A549 (cell line): Measurements from ENCODE around the gene ZNF697. TPM values are rescaled to one million over a fixed set of nuclear protein-coding genes. Genes with fewer than 3 reads are reported as not detected.

Source experiments
- ATAC-seq, 2 experiments: fragments of 200-7000 bp in 1 of 2; fragments of >200 bp in 1 of 2; cut with Nextera tagmentation in 1 of 2; cut with Tn5 transposase in 1 of 2; 3 replicates each; pipeline versions ENCODE4 v1.8.0 to v1.9.1; 2018 to 2020; ENCODE audit warnings: mild to moderate bottlenecking in 1 of 2, moderate library complexity in 1 of 2
- CTCF ChIA-PET: fragments of 300-600 bp; sonication (Branson Sonifier 250); formaldehyde crosslinking; extraction: SDS; loops from one replicate; lab custom pipeline; 2021; ENCODE audit warnings: antibody characterized with exemption, inconsistent platforms; lab: Yijun Ruan, JAX
- POLR2A ChIA-PET: fragments of 350-600 bp; formaldehyde crosslinking; extraction: SDS; loops from one replicate; lab custom pipeline; 2021; ENCODE audit warnings: antibody characterized with exemption, inconsistent platforms; lab: Yijun Ruan, JAX
- DNase-seq, 2 experiments: peaks; one replicate each; pipeline versions ENCODE4 v3.0.0 to v3.0.0-alpha.2; 2011 to 2016; ENCODE audit warnings: low read depth in 1 of 2, low spot score in 1 of 2
- FAIRE-seq: peaks from 2 replicates; lab custom pipeline; 2011; peaks lifted over from hg19 to GRCh38; lab: Jason Lieb, UNC
- H3K27ac ChIP-seq, 2 experiments: fragments of >200 bp; sonication (Bioruptor Twin); formaldehyde crosslinking; 3 replicates each; pipeline ENCODE4 v1.5.1; 2016 to 2017
- H3K4me1 ChIP-seq: fragments of >200 bp; sonication (Bioruptor Twin); formaldehyde crosslinking; 3 replicates; pipeline ENCODE4 v1.6.1; 2016
- H3K4me2 ChIP-seq: fragments of >200 bp; sonication (Bioruptor Twin); formaldehyde crosslinking; 3 replicates; pipeline ENCODE4 v1.6.1; 2016
- H3K4me3 ChIP-seq: fragments of >200 bp; sonication (Bioruptor Twin); formaldehyde crosslinking; 3 replicates; pipeline ENCODE4 v1.5.1; 2016
- H3K9me3 ChIP-seq: fragments of >200 bp; sonication (Bioruptor Twin); formaldehyde crosslinking; 3 replicates; pipeline ENCODE4 v1.6.1; 2016
- CEBPB ChIP-seq, 2 experiments: fragments of >200 bp in 1 of 2; sonication (Bioruptor Twin) in 1 of 2; formaldehyde crosslinking in 1 of 2; IDR thresholded peaks; 2 replicates each; pipeline ENCODE4 v1.6.1; 2012 to 2016
- CHD2 ChIP-seq: fragments of 150-350 bp; IDR thresholded peaks from 2 replicates; pipeline ENCODE4 v1.6.1; 2014; ENCODE audit warnings: low read length; ENCODE audit not compliant: partially characterized antibody
- CHD4 ChIP-seq: fragments of 200-600 bp; sonication (generic); IDR thresholded peaks from 2 replicates; pipeline ENCODE4 v1.6.1; 2016; ENCODE audit warnings: antibody characterized with exemption, mild to moderate bottlenecking, borderline replicate concordance
- CTCF ChIP-seq: fragments of >200 bp; sonication (Bioruptor Twin); formaldehyde crosslinking; IDR thresholded peaks from 3 replicates; pipeline ENCODE4 v1.5.1; 2016
- E2F6 ChIP-seq: IDR thresholded peaks from 2 replicates; pipeline ENCODE4 v1.6.1; 2012; ENCODE audit warnings: low read depth, borderline replicate concordance
- EP300 ChIP-seq, 2 experiments: fragments of >200 bp; sonication (Bioruptor Twin); formaldehyde crosslinking; IDR thresholded peaks; 2 replicates in 1 of 2; 3 replicates in 1 of 2; pipeline ENCODE4 v1.6.1; 2016 to 2017
- FOSL2 ChIP-seq, 2 experiments: fragments of 450-650 bp in 1 of 2; fragments of >200 bp in 1 of 2; sonication (Bioruptor Twin) in 1 of 2; formaldehyde crosslinking; IDR thresholded peaks; 2 replicates each; pipeline versions ENCODE4 v1.5.0 to v1.6.1; 2016 to 2020; ENCODE audit warnings: mild to moderate bottlenecking in 1 of 2, moderate library complexity in 1 of 2
- GATA3 ChIP-seq: IDR thresholded peaks from 2 replicates; pipeline ENCODE4 v1.6.1; 2012; ENCODE audit warnings: borderline replicate concordance
- HEYL ChIP-seq: fragments of 250-450 bp; sonication (Bioruptor Pico); IDR thresholded peaks from 2 replicates; pipeline ENCODE4 v1.8.0; 2021; ENCODE audit warnings: mild to moderate bottlenecking, moderate library complexity
- HOXB13 ChIP-seq: fragments of 250-450 bp; sonication (Bioruptor Pico); IDR thresholded peaks from 2 replicates; pipeline ENCODE4 v1.5.0; 2020; ENCODE audit warnings: low read depth, mild to moderate bottlenecking, moderate library complexity
- HOXB5 ChIP-seq: fragments of 250-450 bp; sonication (Bioruptor Pico); IDR thresholded peaks from 2 replicates; pipeline ENCODE4 v1.5.0; 2020; ENCODE audit warnings: mild to moderate bottlenecking, moderate library complexity
- MAX ChIP-seq: IDR thresholded peaks from 2 replicates; pipeline ENCODE4 v1.6.1; 2012
- MAZ ChIP-seq: fragments of 150-350 bp; IDR thresholded peaks from 2 replicates; pipeline ENCODE4 v1.6.1; 2014; ENCODE audit warnings: antibody characterized with exemption, low read depth, low read length, borderline replicate concordance
- PHF8 ChIP-seq: fragments of 200-600 bp; sonication (generic); IDR thresholded peaks from 2 replicates; pipeline ENCODE4 v1.6.1; 2016; ENCODE audit warnings: low read depth, mild to moderate bottlenecking, antibody characterized with exemption, moderate library complexity, borderline replicate concordance
- RARB ChIP-seq: fragments of 250-450 bp; sonication (Bioruptor Pico); IDR thresholded peaks from 2 replicates; pipeline ENCODE4 v1.8.0; 2021; ENCODE audit warnings: mild to moderate bottlenecking, moderate library complexity
- REST ChIP-seq: fragments of 200-600 bp; sonication (generic); IDR thresholded peaks from 2 replicates; pipeline ENCODE4 v1.6.1; 2016; ENCODE audit warnings: antibody characterized with exemption, mild to moderate bottlenecking, moderate library complexity
- RFX5 ChIP-seq: fragments of 450-650 bp; IDR thresholded peaks from 2 replicates; pipeline ENCODE4 v1.7.1; 2014; ENCODE audit warnings: antibody characterized with exemption, mild to moderate bottlenecking, moderate library complexity
- RNF2 ChIP-seq: fragments of 200-600 bp; sonication (generic); IDR thresholded peaks from 2 replicates; pipeline ENCODE4 v1.6.1; 2016; ENCODE audit warnings: low read depth, mild to moderate bottlenecking, antibody characterized with exemption, moderate library complexity, borderline replicate concordance
- SREBF2 ChIP-seq: fragments of 450-650 bp; IDR thresholded peaks from 2 replicates; pipeline ENCODE4 v1.6.1; 2014; ENCODE audit warnings: mild to moderate bottlenecking, moderate library complexity
- TFCP2L1 ChIP-seq: fragments of 250-450 bp; sonication (Bioruptor Pico); IDR thresholded peaks from 2 replicates; pipeline ENCODE4 v1.5.0; 2021; ENCODE audit warnings: mild to moderate bottlenecking
- USF2 ChIP-seq: fragments of 450-650 bp; IDR thresholded peaks from 2 replicates; pipeline ENCODE4 v1.6.1; 2014; ENCODE audit warnings: antibody characterized with exemption
- ZC3H11A ChIP-seq: fragments of 450-650 bp; IDR thresholded peaks from 2 replicates; pipeline ENCODE4 v1.6.1; 2014; ENCODE audit warnings: antibody characterized with exemption, mild to moderate bottlenecking
- ZFP36 ChIP-seq: fragments of 450-650 bp; IDR thresholded peaks from 2 replicates; pipeline ENCODE4 v1.6.1; 2014; ENCODE audit warnings: borderline replicate concordance; ENCODE audit not compliant: partially characterized antibody
- ZSCAN20 ChIP-seq: fragments of 250-450 bp; sonication (Bioruptor Pico); IDR thresholded peaks from 2 replicates; pipeline ENCODE4 v1.8.0; 2022; ENCODE audit warnings: mild to moderate bottlenecking, moderate library complexity
- WGBS: methylation state at CpG from one replicate; pipeline ENCODE4 v1.1.6; 2017; ENCODE audit errors: missing lambda C conversion rate; 5-methylcytosine and 5-hydroxymethylcytosine counted together
- polyA plus RNA-seq, 4 experiments: library from polyadenylated mRNA; depleted of rRNA in 3 of 4; stranded (reverse); fragments of >200 nt; fragmentation: RNase III in 1 of 4; extraction: RNeasy Plus Mini Kit Qiagen cat#74134 plus additional on column Dnase treatment in 1 of 4; gene quantifications; 2 replicates in 3 of 4; 3 replicates in 1 of 4; pipeline ENCODE4 v1.2.3, GENCODE V29; 2011 to 2017
- TF ChIP-seq, protein P1 (sequence below): fragments of >200 bp; sonication (Bioruptor Twin); formaldehyde crosslinking; IDR thresholded peaks from 2 replicates; pipeline ENCODE4 v1.6.1; 2016

The ZNF697 gene
- polyA plus RNA-seq, 2 of the 4 experiments (the other 2 are of a cell fraction): 2.2 to 2.6 TPM

DNA sequence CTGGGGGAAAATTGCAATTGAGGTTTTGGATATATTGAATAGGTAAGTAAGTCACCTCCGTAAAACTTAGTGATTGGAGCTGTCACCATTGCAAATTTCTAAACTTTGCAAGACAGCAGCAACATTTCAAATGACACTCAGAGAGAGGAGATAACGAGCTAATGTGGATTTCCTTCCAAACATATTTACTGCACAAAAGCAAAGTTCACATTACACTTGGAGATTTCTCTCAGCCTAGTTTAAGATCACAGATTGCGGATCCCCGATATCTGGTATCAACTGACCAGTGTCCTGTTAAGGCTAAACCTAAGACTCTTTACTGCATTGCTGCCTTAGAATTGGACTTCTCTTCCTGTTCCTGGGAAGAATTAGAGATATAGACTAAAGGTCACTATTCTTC lies 47.5 kb downstream of the ZNF697 start:
- TF ChIP-seq FOSL2 (IDR thresholded peaks at IDR 0.05) (no peak), FOSL2 (CRISPR knock-in tag; IDR thresholded peaks at IDR 0.05) (no peak), RFX5 (no peak), CHD2 (no peak), GATA3 (no peak), ZSCAN20 (CRISPR knock-in tag) (no peak), PHF8 (no peak), E2F6 (no peak), REST (no peak), HEYL (no peak), RARB (CRISPR knock-in tag) (no peak), MAZ (no peak), CTCF (no peak), EP300 (IDR thresholded peaks at IDR 0.05) (no peak), ZC3H11A (no peak), CHD4 (no peak), ZFP36 (no peak), USF2 (no peak), SREBF2 (no peak)
- ATAC-seq (no peak), FAIRE-seq (no peak), DNase-seq (no peak)
- ChIA-PET POLR2A (no interaction called here), CTCF (interaction anchor here (0.9 to 2.2 kb wide), 4 partner anchors 9 to 228 kb away, joined by 3 to 8 read pairs (median 4); no protein-coding TSS in a partner anchor)
- H3K4me1 ChIP-seq: no peaks in the 10 kb centered on the region
- H3K27ac ChIP-seq: no peak overlapping the region
- no peaks in the 10 kb centered on the region for H3K9me3 ChIP-seq
- 83% methylated on average over 4 of the region's 4 CpGs for WGBS
- H3K4me3 ChIP-seq: no peak overlapping the region
- H3K4me2 ChIP-seq: no peak overlapping the region

- no peak overlapping the region for H3K4me3 ChIP-seq
- ChIA-PET CTCF (interaction anchor here (1.2 to 1.3 kb wide), 2 partner anchors 10 to 16 kb away, joined by 4 read pairs; no protein-coding TSS in a partner anchor), POLR2A (no interaction called here)
- TF ChIP-seq TFCP2L1 (CRISPR knock-in tag): no peak
- TF ChIP-seq RNF2: no peak
- no peak for TF ChIP-seq MAX
- no peak for TF ChIP-seq HOXB13 (CRISPR knock-in tag)
- no peak for TF ChIP-seq CEBPB (IDR thresholded peaks at IDR 0.05)
- TF ChIP-seq, protein P1, sequence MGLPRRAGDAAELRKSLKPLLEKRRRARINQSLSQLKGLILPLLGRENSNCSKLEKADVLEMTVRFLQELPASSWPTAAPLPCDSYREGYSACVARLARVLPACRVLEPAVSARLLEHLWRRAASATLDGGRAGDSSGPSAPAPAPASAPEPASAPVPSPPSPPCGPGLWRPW: no peak
- no peak for TF ChIP-seq REST
- TF ChIP-seq HOXB5 (CRISPR knock-in tag): no peak
- H3K9me3 ChIP-seq: no peaks in the 10 kb centered on the region
- DNase-seq: no peak
- H3K27ac ChIP-seq: no peak overlapping the region
- WGBS: 4% methylated on average over 2 of the region's 2 CpGs
- H3K4me1 ChIP-seq: no peaks in the 10 kb centered on the region
- no peak for FAIRE-seq
- no peak overlapping the region for H3K4me2 ChIP-seq
- ATAC-seq: no peak
Measured at GRCh38 chr1:119595606-119596005, 52.5 kb downstream of the ZNF697 start.
